Endodermal cell (in vitro differentiated cells): ENCODE data around the gene KRTAP4-16. TPM values are rescaled to one million over a fixed set of nuclear protein-coding genes. Genes with fewer than 3 reads are reported as not detected.

ENCODE experiments used
- DNase-seq: peaks from one replicate; pipeline ENCODE4 v3.0.0-alpha.2; 2017
- H3K27ac ChIP-seq: 2 replicates; pipeline ENCODE4 v1.5.1; 2013; ENCODE audit warnings: mild to moderate bottlenecking, low read depth, low read length, moderate library complexity
- H3K27me3 ChIP-seq: 2 replicates; pipeline ENCODE4 v1.6.1; 2013; ENCODE audit warnings: mild to moderate bottlenecking, low read length, moderate library complexity; ENCODE audit not compliant: insufficient read depth, control insufficient read depth, poor library complexity, severe bottlenecking
- H3K36me3 ChIP-seq: 2 replicates; pipeline ENCODE4 v1.7.0; 2013; ENCODE audit warnings: mild to moderate bottlenecking, low read length, moderate library complexity; ENCODE audit not compliant: control insufficient read depth, insufficient read depth
- H3K4me1 ChIP-seq: one replicate; pipeline ENCODE4 v1.7.0; 2013; ENCODE audit warnings: low read length; ENCODE audit not compliant: control insufficient read depth, insufficient read depth
- H3K4me3 ChIP-seq: 2 replicates; pipeline ENCODE4 v1.5.1; 2013; ENCODE audit warnings: mild to moderate bottlenecking, low read length, moderate library complexity
- H3K9ac ChIP-seq: 2 replicates; pipeline ENCODE4 v1.6.1; 2013; ENCODE audit warnings: mild to moderate bottlenecking, low read length, moderate library complexity; ENCODE audit not compliant: poor library complexity, severe bottlenecking; ENCODE audit errors: extremely low read depth
- H3K9me3 ChIP-seq: 2 replicates; pipeline ENCODE4 v1.6.1; 2013; ENCODE audit warnings: mild to moderate bottlenecking, low read length, moderate library complexity; ENCODE audit not compliant: control insufficient read depth
- H3K27ac Mint-ChIP-seq: 2 replicates; pipeline ENCODE4 v1.8.0; 2020; ENCODE audit warnings: mixed read lengths
- H3K27me3 Mint-ChIP-seq: 2 replicates; pipeline ENCODE4 v1.8.0; 2021; ENCODE audit warnings: mild to moderate bottlenecking, mixed read lengths; ENCODE audit not compliant: insufficient read depth
- H3K36me3 Mint-ChIP-seq: 2 replicates; pipeline ENCODE4 v1.8.0; 2020; ENCODE audit warnings: low read depth, mixed read lengths
- H3K4me1 Mint-ChIP-seq: 2 replicates; pipeline ENCODE4 v1.8.0; 2020; ENCODE audit warnings: mixed read lengths
- H3K4me3 Mint-ChIP-seq: 2 replicates; pipeline ENCODE4 v1.8.0; 2020; ENCODE audit warnings: mild to moderate bottlenecking, moderate library complexity, mixed read lengths
- H3K9me3 Mint-ChIP-seq: 2 replicates; pipeline ENCODE4 v1.8.0; 2020; ENCODE audit warnings: mild to moderate bottlenecking, mixed read lengths
- WGBS, 2 experiments: methylation state at CpG; one replicate each; pipeline versions ENCODE4 v1.1.5 to v1.1.7; 2013; ENCODE audit warnings: missing lambda C conversion rate in 2 of 2, mixed read lengths in 1 of 2; ENCODE audit not compliant: insufficient coverage in 1 of 2, insufficient read length in 1 of 2; 5-methylcytosine and 5-hydroxymethylcytosine counted together
- total RNA-seq, 2 donors: library from RNA; stranded (reverse); fragmentation: NEBNext Ultra II Directional in 1 of 2; extraction: Animal tissue kit (Norgen Biotek cat#: 25700) in 1 of 2; gene quantifications; 2 replicates in 1 of 2; 3 replicates in 1 of 2; pipeline ENCODE4 v1.2.1, GENCODE V29; 2021
- TF ChIP-seq, protein P1 (sequence below): fragments of 200-600 bp; sonication (generic); conservative IDR thresholded peaks from 2 replicates; pipeline ENCODE4 v1.5.0; 2021; ENCODE audit warnings: antibody characterized with exemption, mild to moderate bottlenecking

Gene KRTAP4-16
- total RNA-seq, 2 donors from 2014 or later: not detected

DNA sequence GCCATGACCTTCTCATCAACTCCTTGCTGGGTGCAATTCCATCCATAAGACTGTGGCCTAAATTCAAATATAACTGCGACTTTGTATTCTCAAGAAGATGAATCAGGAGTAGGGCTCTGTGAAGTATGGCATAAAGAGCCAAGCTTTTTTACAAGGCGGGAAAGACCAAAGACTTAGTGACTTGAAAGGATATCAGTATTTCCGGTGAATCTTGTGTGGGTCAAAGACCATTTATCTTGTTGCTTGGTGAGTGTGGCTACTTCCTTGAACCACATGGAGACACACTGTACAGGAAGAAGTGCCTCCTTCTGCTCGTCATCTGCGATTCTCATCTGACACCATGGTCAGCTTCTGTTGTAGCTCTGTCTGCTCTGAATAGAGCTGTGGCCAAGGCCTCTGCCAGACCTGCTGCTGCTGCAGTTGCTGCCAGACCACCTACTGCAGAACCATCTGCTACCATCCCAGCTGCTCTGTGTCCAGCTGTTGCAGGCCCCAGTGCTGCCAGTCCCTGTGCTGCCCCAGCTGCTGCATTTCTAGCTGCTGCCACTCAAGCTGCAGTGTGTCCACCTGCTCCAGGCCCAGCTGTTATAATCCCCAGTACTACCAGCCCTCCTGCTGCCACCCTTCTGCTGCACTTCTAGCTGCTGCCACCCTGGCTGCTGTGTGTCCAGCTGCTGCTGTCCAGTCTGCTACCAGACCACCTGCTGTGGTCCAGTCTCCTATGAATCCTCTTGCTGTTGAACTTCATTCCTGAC, 30.2 kb downstream of the KRTAP4-16 start:
- Mint-ChIP-seq H3K36me3 (no peaks in the 10 kb centered on the region), H3K27me3 (peaks cover 3% of the 10 kb centered on the region), H3K9me3 (no peaks in the 10 kb centered on the region), H3K27ac (no peak overlapping the region), H3K4me3 (no peak overlapping the region), H3K4me1 (no peaks in the 10 kb centered on the region)
- no peak for DNase-seq
- H3K4me1 ChIP-seq: no peaks in the 10 kb centered on the region
- H3K4me3 ChIP-seq: no peak overlapping the region
- TF ChIP-seq, protein P1, sequence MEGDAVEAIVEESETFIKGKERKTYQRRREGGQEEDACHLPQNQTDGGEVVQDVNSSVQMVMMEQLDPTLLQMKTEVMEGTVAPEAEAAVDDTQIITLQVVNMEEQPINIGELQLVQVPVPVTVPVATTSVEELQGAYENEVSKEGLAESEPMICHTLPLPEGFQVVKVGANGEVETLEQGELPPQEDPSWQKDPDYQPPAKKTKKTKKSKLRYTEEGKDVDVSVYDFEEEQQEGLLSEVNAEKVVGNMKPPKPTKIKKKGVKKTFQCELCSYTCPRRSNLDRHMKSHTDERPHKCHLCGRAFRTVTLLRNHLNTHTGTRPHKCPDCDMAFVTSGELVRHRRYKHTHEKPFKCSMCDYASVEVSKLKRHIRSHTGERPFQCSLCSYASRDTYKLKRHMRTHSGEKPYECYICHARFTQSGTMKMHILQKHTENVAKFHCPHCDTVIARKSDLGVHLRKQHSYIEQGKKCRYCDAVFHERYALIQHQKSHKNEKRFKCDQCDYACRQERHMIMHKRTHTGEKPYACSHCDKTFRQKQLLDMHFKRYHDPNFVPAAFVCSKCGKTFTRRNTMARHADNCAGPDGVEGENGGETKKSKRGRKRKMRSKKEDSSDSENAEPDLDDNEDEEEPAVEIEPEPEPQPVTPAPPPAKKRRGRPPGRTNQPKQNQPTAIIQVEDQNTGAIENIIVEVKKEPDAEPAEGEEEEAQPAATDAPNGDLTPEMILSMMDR: no peak
- H3K27ac ChIP-seq: no peak overlapping the region
- WGBS, 2 experiments: 92 to 96% methylated on average over 5 of the region's 5 CpGs
- H3K27me3 ChIP-seq: no peaks in the 10 kb centered on the region
- no peaks in the 10 kb centered on the region for H3K36me3 ChIP-seq
- H3K9me3 ChIP-seq: no peaks in the 10 kb centered on the region
- H3K9ac ChIP-seq: no peak overlapping the region

DNA sequence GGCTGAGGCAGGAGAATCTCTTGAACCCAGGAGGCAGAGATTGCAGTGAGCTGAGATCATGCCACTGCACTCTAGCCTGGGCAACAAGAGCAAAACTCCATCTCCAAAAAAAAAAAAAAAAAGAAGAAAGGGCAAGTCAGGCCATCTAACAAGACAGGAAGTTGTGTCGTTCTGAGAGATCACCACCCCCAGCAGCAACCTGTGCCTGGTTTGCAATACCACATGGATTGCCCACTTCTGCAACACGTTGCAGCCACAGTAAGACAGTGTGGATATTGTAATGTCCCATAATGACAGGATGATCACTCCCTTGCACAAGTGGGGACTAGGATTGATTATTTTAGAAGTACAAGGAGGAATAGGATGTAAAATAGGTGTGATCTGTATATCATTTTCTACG, 33.0 kb downstream of the KRTAP4-16 start:
- 88 to 89% methylated on average over 3 of the region's 3 CpGs for WGBS, 2 experiments
- H3K9me3 Mint-ChIP-seq: no peaks in the 10 kb centered on the region
- no peaks in the 10 kb centered on the region for H3K36me3 ChIP-seq
- H3K4me3 ChIP-seq: no peak overlapping the region
- TF ChIP-seq, protein P1: no peak
- H3K27me3 Mint-ChIP-seq: no peaks in the 10 kb centered on the region
- H3K27ac ChIP-seq: no peak overlapping the region
- H3K9ac ChIP-seq: no peak overlapping the region
- H3K27ac Mint-ChIP-seq: no peak overlapping the region
- no peak for DNase-seq
- H3K9me3 ChIP-seq: no peaks in the 10 kb centered on the region
- no peaks in the 10 kb centered on the region for H3K27me3 ChIP-seq
- no peaks in the 10 kb centered on the region for H3K4me1 ChIP-seq
- H3K4me1 Mint-ChIP-seq: no peaks in the 10 kb centered on the region
- no peaks in the 10 kb centered on the region for H3K36me3 Mint-ChIP-seq
- H3K4me3 Mint-ChIP-seq: no peak overlapping the region

DNA sequence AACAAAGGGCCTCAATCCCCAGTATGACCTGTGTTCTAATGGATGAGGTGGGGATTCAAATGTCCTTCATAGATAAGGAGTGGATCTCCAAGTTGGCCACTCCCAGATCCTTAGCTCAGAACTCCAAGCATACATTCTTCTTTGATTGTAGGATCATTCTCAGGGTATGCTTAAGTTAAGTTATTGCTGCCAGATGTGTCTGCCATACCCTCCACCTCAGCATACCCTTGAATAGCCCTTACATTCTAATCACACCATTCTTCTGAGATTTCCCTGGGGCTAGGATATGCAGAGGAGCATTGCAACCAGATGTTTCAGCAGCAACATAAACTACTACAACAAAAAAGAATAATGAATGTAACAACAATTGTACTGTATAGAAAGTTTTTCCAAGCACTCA, 34.7 kb downstream of the KRTAP4-16 start:
- H3K4me1 ChIP-seq: no peaks in the 10 kb centered on the region
- Mint-ChIP-seq H3K36me3 (no peaks in the 10 kb centered on the region), H3K4me3 (no peak overlapping the region), H3K27me3 (no peaks in the 10 kb centered on the region), H3K9me3 (no peaks in the 10 kb centered on the region), H3K27ac (no peak overlapping the region), H3K4me1 (no peaks in the 10 kb centered on the region)
- H3K27me3 ChIP-seq: no peaks in the 10 kb centered on the region
- H3K9me3 ChIP-seq: no peaks in the 10 kb centered on the region
- no peak for DNase-seq
- no peak overlapping the region for H3K4me3 ChIP-seq
- TF ChIP-seq, protein P1: no peak
- H3K27ac ChIP-seq: no peak overlapping the region
- H3K9ac ChIP-seq: no peak overlapping the region
- H3K36me3 ChIP-seq: no peaks in the 10 kb centered on the region
